ENCODE results near the gene ACAP2. TPM values are rescaled to one million over a fixed set of nuclear protein-coding genes. Genes with fewer than 3 reads are reported as not detected.

Gene ACAP2
- polyA plus RNA-seq, 1 donor from 2014 or later = 71.3 TPM

DNA sequence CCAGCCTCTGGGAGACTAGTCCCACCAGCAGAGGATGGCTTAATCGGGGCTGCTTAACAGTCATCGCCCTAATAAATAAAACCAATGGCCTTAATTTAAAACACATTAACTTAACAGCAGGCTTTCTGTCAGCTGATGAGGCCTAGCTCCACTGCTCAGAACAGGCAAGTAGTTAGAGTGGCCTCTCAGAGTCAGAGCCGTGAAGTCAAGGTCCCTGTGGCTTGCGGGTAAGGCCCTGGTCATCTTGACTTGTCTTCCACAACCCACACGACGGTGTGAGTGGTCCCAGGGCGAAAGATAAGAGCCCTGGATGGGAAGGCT is 183.7 kb downstream of the ACAP2 start:
- H3K9me3 Mint-ChIP-seq = no peaks in the 10 kb centered on the region
- H3K27me3 Mint-ChIP-seq = no peaks in the 10 kb centered on the region
- H3K4me1 Mint-ChIP-seq = peaks cover 6 to 13% (median 11%) of the 10 kb centered on the region in 3 donors
- H3K36me3 Mint-ChIP-seq = no peaks in the 10 kb centered on the region
- H3K4me3 Mint-ChIP-seq = peak overlapping the region; percentile 62 to 79 (median 70)
- H3K27ac Mint-ChIP-seq = peak overlapping the region; percentile 22 to 95 (median 92)

DNA sequence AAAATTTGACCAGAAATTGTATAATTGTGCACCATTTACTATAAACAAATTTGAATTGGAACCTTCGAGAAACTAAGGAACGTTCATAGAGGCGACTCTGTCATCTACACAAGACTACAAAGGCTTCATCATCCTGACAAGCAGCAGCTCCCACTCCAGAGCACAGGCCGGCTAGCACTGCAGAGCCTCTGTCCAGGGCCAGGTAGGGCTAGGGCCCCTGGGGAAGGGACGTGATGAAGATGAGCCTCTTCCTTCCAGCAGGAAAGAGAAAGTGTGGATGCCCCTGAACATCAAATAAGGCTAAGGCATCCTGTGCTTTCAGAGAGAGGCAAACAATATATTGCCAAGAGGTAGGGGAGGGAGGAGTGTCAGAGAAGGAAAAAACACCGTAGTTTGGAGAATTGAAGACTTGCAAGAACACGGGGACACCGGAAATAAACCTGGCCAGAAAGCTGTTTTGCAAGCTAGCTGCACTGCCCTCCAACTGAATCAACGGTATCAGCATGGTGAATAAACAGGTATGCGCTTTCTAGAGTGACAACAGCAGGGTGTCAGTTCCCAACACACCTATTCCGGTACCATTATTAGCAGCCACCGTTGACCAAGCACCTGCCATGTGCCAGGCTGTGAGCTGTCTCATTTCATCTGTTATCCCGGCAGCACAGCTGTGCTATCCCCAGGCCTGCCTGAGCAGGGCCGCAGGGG is 184.2 kb downstream of the ACAP2 start:
- no peaks in the 10 kb centered on the region for H3K36me3 Mint-ChIP-seq
- H3K4me3 Mint-ChIP-seq = peak overlapping the region; percentile 62 to 79 (median 70)
- no peaks in the 10 kb centered on the region for H3K27me3 Mint-ChIP-seq
- H3K9me3 Mint-ChIP-seq = no peaks in the 10 kb centered on the region
- peak overlapping the region; percentile 22 to 95 (median 92) for H3K27ac Mint-ChIP-seq
- peaks cover 6 to 13% (median 11%) of the 10 kb centered on the region in 3 donors for H3K4me1 Mint-ChIP-seq

DNA sequence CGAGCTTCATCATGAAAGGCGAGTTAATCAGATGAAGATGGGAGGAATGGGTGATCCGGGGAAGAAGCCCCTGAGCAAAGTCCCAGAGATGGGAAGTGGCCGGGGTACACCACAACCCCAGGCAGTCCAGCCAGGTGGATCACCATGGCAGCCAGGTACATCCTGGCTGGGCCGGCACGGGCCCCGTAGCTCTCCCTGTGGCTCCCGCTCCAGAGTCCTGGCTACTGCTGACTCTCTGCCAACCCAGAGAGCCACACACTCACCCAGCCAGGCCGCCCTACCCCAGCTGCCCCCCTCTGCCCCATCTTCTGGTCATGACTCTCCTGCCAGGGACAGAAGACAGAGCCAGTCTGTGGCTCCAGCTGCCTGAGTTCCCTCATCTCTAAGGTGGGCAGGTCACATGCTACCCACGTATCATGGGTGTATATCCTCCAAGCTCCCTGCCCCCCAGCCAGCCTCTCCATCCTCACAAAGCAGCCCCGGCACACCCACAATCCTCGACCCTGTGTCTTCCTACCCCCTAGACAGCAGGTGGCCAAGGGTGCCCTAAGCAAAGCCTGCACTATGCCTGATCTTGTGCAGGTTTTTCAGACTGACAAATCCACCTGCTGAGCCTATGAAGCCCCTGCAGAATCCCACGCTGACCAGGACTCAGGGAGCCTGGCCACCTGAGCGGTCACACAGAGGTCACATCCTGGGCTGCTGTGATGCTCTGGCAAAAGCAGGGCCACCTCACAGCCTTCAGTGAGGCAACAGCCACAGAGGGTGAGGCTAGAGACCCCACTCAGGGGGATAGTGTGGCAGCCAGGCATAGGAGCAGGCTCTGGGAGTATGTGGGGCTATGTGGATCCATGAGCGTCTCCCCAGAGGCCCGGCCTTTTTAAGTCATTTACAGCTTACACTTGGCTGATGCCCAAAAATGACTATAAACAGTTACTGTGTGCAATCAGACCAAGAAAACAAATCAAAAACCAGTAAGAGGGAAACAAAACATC is 185.1 kb downstream of the ACAP2 start:
- no peaks in the 10 kb centered on the region for H3K9me3 Mint-ChIP-seq
- peak overlapping the region in 2 of 3 donors; percentile 22 to 95 for H3K27ac Mint-ChIP-seq
- no peaks in the 10 kb centered on the region for H3K27me3 Mint-ChIP-seq
- peak overlapping the region in 3 of 4 donors; percentile 47 to 79 (median 62) for H3K4me3 Mint-ChIP-seq
- H3K36me3 Mint-ChIP-seq = no peaks in the 10 kb centered on the region
- peaks cover 10 to 15% (median 11%) of the 10 kb centered on the region in 3 donors for H3K4me1 Mint-ChIP-seq

DNA sequence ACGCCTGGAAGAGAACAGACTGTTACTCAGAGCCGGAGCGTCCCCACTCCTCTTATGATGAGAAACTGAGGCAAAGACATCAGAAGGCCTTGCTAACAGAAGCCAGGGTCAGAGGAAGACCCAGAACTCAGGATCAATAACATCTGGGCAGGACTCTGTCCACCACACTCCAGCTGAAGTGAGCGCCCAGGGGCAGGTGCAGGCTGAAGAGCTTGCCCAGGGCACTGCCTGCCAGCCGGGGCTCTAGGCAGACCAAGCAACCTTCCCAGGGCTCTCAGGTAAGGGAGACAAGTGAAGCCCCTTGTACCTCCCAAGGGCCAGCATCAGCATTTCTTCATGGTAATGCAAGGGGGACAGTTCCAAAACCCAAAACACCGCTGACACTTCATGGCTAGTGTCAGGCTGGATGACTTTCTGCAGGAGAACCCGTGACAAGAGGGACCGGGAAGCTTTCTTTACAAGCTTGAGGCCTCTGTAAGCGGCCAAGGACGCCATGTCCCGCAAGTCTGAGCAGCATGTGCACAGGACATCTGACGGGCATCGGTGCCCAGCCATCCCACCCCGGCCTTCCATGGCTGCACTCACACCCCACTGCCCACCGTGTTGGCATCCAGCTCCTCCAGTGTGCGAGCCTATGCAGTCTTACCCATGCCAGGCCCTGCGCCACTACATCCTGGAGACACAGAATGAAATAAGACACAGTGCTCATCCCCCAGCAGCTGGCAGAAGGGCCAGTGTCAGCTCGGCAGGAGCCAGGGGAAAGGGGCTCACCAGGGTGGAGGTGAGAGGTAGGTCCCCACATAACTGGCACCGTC is 186.0 kb downstream of the ACAP2 start:
- H3K27me3 Mint-ChIP-seq = no peaks in the 10 kb centered on the region
- H3K4me1 Mint-ChIP-seq = peaks cover 11 to 17% (median 16%) of the 10 kb centered on the region in 3 donors
- H3K36me3 Mint-ChIP-seq = peaks cover under 1% of the 10 kb centered on the region
- H3K27ac Mint-ChIP-seq = peak overlapping the region in 1 of 3 donors; percentile 42
- no peaks in the 10 kb centered on the region for H3K9me3 Mint-ChIP-seq
- peak overlapping the region in 1 of 4 donors; percentile 79 for H3K4me3 Mint-ChIP-seq

DNA sequence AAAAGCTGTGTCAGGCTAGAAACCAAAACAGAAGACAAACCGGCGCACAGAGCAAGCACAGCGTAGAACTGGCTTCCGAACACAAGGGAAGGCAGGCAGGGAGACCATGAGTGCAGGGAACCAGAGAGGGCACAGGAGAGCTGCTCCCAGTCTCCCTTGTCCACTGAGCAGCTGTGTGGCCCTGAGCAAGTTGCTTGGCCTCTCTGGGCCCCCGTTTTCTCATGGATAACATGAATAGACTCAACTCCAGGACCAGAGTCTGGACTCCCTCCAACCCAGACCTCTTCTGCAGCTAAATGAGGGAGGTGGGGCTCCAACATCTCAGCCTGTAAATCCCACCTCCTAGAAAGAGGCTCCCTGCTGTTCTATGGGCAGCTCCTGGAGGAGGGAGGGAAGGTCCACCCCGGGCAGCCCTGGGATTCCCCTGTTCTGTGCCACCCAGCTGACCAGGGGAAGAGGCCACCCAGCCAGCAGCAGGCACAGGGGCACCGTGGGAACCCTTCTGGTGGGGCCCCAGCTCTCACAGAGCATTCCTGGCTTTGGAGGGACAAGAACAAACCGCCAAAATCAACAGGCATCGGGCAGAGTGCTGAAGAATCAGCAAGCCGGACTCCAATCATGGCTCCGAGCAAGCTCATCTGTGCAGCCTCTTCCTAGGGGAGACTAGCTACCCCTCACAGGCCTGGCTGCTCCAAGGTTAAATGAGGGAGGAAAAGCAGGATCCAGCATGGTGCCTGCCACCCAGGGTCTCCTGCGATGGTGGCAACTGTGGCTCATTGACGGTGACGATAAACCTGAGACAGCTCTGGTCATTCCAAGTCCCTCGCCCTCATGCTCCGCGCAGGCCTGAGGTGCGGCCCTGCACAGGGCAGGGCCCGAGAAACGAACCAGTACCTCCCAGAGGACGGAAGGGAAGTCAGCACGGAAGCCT is 187.0 kb downstream of the ACAP2 start:
- Mint-ChIP-seq H3K36me3 (peaks cover 2% of the 10 kb centered on the region), H3K27me3 (no peaks in the 10 kb centered on the region), H3K4me1 (peaks cover 11 to 20% (median 19%) of the 10 kb centered on the region in 3 donors), H3K9me3 (no peaks in the 10 kb centered on the region), H3K4me3 (peak overlapping the region in 1 of 4 donors; percentile 14), H3K27ac (peak overlapping the region in 1 of 3 donors; percentile 45)

DNA sequence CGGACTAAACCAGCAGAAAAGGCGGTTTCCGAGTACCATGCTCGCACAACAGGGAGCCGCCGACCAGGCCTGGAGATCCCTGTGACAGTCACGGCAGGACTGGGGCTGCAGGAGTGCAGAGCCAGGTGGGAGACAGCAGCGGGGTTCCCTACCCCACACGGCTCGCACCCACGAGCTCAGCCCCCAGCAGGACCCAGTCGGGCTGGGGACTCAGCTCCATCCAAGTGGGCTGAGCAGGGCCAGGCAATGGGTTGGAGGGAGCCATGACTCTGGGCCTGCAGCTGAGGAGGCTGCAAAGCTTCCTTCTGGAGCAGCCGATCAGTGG is 187.7 kb downstream of the ACAP2 start:
- no peaks in the 10 kb centered on the region for H3K9me3 Mint-ChIP-seq
- H3K36me3 Mint-ChIP-seq = peaks cover 2% of the 10 kb centered on the region
- no peak overlapping the region for H3K27ac Mint-ChIP-seq
- H3K27me3 Mint-ChIP-seq = no peaks in the 10 kb centered on the region
- H3K4me3 Mint-ChIP-seq = no peak overlapping the region
- H3K4me1 Mint-ChIP-seq = peaks cover 14 to 23% (median 21%) of the 10 kb centered on the region in 3 donors

DNA sequence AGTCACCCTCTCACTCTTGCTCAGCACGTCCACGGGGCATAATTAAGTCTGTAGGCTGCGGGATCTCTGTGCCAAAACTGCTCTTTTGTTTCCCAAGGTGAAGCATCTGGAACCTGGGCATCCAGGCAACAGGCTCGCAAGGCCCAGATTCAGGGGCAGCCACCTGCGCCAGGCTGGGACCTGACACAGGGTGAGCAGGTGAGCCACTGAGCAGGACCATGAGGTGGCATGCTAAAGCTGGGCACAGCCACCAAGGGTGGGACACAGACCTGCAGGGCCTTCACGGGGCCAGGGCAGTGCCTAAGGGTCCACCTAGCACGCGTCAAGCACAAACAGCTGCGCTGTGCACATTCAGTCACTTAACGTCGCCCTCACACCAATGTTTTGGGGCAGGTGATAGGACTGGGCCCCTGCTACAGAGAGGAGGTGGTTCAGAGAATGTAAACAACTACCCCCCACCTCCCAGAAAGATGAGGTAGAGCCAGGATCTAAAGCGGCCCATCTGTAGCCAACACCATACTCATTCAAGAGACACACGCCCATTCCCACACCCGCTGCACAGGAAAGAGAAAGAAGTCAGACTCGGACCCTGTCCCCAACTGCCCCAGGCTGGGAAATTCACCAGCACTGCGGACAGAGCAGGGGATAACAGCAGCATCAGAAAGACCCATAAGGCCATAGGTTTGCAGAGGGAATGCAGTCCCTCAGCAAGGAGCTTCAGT is 188.2 kb downstream of the ACAP2 start:
- Mint-ChIP-seq H3K4me1 (peaks cover 14 to 23% (median 21%) of the 10 kb centered on the region in 3 donors), H3K4me3 (no peak overlapping the region), H3K9me3 (no peaks in the 10 kb centered on the region), H3K27me3 (no peaks in the 10 kb centered on the region), H3K36me3 (peaks cover 4% of the 10 kb centered on the region), H3K27ac (peak overlapping the region in 1 of 3 donors; percentile 45)

DNA sequence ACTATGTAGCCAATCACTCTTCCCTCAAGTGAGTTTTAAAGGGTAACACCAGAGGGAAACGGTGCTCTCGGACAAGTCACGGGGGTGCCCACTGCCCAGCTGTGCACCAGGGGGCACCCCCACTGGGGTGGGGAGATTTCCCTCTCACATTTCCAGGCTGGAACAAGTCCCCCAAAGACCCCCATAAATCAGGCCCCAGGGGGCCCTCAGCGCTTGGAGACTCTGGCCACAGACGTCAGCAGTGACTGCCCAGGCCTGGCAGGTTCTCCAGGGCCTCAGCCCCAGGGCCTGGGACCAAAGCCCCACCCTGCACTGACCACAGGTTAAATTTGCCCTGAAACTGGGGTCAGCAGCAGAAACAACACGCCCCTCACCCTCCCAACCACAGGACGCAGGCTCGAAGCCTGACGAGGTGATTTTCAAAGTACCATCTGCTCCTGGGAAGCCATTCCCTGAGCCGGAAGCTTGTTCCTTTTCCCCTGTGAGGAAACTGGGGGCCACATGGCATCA is 188.8 kb downstream of the ACAP2 start:
- H3K4me3 Mint-ChIP-seq = no peak overlapping the region
- H3K27ac Mint-ChIP-seq = peak overlapping the region in 1 of 3 donors; percentile 45
- peaks cover 4% of the 10 kb centered on the region for H3K36me3 Mint-ChIP-seq

DNA sequence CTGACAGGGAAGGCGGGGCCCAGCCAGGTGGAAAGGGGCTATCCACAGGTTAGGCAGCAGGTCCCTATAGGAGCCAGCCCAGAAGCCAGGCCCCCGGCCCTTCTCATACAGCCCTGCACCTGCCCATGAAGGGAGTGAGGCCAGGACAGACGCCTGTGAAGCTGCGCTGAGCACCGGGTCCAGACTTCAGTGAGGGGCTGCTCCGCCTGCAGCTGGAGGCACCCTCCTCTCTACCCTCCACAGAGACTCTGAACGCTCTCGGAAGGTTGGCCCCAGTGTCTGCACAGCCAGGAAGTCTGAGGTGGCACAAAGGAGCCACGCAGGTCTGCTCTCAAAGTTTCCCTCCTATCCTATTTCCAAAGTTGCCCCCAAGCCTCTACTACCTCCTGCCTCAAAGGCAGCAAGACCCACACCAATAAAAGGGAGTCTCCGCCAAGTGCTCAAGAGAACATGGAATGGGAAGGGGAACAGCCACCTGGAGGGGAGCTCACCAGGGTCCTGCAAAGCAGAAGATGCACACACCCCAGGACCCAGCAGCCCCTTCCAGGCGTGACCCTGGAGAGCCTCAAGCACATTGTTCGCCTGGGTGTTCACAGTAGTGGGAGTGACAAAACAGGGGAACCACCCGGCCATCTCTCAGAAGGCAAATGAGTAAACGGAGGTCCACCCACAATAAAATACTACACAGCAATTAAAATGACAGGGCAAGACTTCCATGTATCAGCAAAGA is 191.3 kb downstream of the ACAP2 start:
- no peak overlapping the region for H3K27ac Mint-ChIP-seq

More for the DNA sequence above, 188.8 kb downstream of the ACAP2 start:
- Mint-ChIP-seq H3K4me1 (peaks cover 13 to 23% (median 18%) of the 10 kb centered on the region in 3 donors), H3K9me3 (no peaks in the 10 kb centered on the region), H3K27me3 (no peaks in the 10 kb centered on the region)

DNA sequence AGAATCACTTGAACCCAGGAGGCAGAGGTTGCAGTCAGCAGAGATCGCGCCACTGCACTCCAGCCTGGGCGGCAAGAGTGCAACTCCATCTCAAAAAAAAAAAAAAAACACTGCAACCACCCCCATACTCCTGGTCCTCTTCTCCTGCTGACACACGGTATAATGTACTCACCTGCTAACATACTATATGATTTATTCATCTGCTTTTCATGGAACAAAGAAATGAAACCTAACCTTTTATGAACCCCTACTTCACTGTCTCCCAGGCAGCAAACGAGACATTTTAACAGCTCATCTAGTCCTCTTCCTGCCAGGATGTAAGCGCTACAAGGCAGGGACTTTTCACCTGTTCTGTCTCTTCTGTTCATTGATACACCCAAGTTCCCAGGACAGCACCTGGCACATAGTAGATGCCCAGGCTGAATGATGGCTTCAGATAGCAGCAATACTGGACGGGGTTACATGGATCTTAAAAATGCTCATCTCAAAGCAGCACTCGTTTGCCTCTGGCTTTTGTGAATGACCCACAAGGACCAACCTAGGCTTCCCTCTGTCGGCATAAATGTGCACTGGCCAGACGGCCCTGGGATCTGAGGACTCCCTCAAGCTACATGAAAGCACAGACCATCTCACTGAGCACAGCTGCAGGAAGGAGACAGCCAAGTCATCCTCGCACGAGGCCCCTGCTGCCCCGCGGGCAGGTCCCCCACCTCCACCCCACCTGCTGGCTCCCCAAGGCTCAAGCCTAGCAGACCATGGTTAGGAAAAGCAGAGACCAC is 192.2 kb downstream of the ACAP2 start:
- H3K9me3 Mint-ChIP-seq = no peaks in the 10 kb centered on the region

More for the DNA sequence above, 191.3 kb downstream of the ACAP2 start:
- Mint-ChIP-seq H3K27me3 (no peaks in the 10 kb centered on the region), H3K4me3 (no peak overlapping the region), H3K9me3 (no peaks in the 10 kb centered on the region), H3K36me3 (peaks cover 4% of the 10 kb centered on the region), H3K4me1 (peaks cover 6 to 17% (median 13%) of the 10 kb centered on the region in 3 donors)

DNA sequence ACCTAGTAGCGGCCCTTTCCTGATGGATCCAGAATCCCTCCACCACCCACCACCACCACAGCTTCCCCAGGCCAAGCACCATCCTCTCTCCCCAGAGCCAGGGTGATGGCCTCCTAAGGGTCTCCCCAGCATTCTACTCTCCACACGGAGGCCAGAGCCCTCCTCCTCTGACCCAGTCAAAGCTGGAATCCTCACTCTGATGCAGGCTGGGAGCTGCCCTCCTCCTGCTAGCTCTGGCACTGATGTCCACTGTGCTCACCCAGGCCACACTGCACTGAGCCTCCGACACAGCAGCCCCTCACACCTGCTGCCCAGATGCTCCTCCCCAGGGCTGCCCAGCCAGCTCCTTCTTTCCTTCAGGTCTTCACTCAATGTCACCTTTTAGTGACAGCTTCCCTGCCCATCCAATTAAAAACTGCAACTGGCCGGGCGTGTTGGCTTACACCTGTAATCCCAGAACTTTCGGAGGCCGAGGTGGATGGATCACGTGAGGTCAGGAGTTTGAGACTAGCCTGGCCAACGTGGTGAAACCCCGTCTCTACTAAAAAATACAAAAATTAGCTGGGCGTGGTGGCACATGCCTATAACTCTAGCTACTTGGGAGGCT is 192.9 kb downstream of the ACAP2 start:
- no peak overlapping the region for H3K4me3 Mint-ChIP-seq
- H3K9me3 Mint-ChIP-seq = no peaks in the 10 kb centered on the region
- peaks cover 5 to 17% (median 13%) of the 10 kb centered on the region in 3 donors for H3K4me1 Mint-ChIP-seq
- peaks cover 4% of the 10 kb centered on the region for H3K36me3 Mint-ChIP-seq
- no peaks in the 10 kb centered on the region for H3K27me3 Mint-ChIP-seq
- no peak overlapping the region for H3K27ac Mint-ChIP-seq

More for the DNA sequence above, 192.2 kb downstream of the ACAP2 start:
- H3K4me3 Mint-ChIP-seq = peak overlapping the region in 1 of 4 donors; percentile 15
- H3K27ac Mint-ChIP-seq = no peak overlapping the region
- peaks cover 4% of the 10 kb centered on the region for H3K36me3 Mint-ChIP-seq
- H3K4me1 Mint-ChIP-seq = peaks cover 5 to 17% (median 13%) of the 10 kb centered on the region in 3 donors
- H3K27me3 Mint-ChIP-seq = no peaks in the 10 kb centered on the region

All from IgD-negative memory B cell (primary cell).